ENCODE results near the gene ATP7B. TPM values are rescaled to one million over a fixed set of nuclear protein-coding genes. Genes with fewer than 3 reads are reported as not detected.

Gene ATP7B
- total RNA-seq, 1 donor from 2014 or later = 19.3 TPM

- no peak for DNase-seq (ENCODE audit: low spot score)
- Mint-ChIP-seq H3K36me3 (ENCODE audit: low read depth, unreplicated experiment) (peaks cover 18% of the 10 kb centered on the region), H3K4me1 (ENCODE audit: unreplicated experiment) (peaks cover 20% of the 10 kb centered on the region), H3K9me3 (ENCODE audit: unreplicated experiment) (no peaks in the 10 kb centered on the region), H3K4me3 (ENCODE audit: unreplicated experiment) (peak overlapping the region; percentile 21), H3K27ac (ENCODE audit: unreplicated experiment) (no peak overlapping the region), H3K27me3 (ENCODE audit: unreplicated experiment) (peaks cover 11% of the 10 kb centered on the region)
- TF ChIP-seq, protein P1, sequence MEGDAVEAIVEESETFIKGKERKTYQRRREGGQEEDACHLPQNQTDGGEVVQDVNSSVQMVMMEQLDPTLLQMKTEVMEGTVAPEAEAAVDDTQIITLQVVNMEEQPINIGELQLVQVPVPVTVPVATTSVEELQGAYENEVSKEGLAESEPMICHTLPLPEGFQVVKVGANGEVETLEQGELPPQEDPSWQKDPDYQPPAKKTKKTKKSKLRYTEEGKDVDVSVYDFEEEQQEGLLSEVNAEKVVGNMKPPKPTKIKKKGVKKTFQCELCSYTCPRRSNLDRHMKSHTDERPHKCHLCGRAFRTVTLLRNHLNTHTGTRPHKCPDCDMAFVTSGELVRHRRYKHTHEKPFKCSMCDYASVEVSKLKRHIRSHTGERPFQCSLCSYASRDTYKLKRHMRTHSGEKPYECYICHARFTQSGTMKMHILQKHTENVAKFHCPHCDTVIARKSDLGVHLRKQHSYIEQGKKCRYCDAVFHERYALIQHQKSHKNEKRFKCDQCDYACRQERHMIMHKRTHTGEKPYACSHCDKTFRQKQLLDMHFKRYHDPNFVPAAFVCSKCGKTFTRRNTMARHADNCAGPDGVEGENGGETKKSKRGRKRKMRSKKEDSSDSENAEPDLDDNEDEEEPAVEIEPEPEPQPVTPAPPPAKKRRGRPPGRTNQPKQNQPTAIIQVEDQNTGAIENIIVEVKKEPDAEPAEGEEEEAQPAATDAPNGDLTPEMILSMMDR (IDR thresholded peaks at IDR 0.05; ENCODE audit: unreplicated experiment) = no peak
Measured at GRCh38 chr13:52009946-52010345, 1.3 kb downstream of the ATP7B start.

DNA sequence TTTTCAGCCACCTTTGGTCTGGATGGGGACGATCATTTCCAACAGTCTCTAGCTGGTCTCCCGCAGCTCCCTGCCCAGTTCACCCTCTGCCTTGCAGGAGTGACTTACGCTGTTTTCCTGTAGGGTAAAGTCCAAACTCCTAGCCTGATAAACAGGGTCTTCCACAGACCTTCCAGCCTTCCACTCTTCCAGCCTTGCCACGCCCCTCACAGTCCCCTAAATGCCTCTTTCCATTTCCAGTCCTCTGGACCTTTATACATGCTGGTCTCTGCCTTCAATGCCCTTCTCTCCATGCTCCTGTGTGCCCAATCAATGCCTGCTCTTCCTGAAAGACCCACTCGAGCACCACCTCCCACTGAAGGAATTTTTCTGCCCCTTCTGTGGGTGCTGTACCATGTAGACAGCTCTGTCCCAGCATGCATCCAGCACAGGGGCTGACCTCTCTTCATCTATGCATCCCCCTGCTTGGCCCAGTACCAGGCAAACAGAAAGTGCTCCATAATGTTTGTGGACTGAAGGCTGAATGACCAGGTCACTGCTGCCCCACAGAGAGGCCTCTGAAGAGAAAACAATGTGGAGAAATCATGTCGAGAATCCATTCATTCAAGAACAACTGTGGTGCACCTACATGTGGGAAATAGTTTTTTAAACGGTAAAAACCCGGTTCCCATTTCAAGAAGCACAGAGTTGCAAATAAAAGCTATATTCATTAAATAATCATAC, 4.6 kb downstream of the ATP7B start:
- Mint-ChIP-seq H3K9me3 (ENCODE audit: unreplicated experiment) (no peaks in the 10 kb centered on the region), H3K4me1 (ENCODE audit: unreplicated experiment) (peaks cover 12% of the 10 kb centered on the region), H3K36me3 (ENCODE audit: low read depth, unreplicated experiment) (peaks cover 17% of the 10 kb centered on the region), H3K4me3 (ENCODE audit: unreplicated experiment) (peak overlapping the region; percentile 24), H3K27ac (ENCODE audit: unreplicated experiment) (no peak overlapping the region), H3K27me3 (ENCODE audit: unreplicated experiment) (peaks cover 5% of the 10 kb centered on the region)
- DNase-seq (ENCODE audit: low spot score) = no peak
- TF ChIP-seq, protein P1 (IDR thresholded peaks at IDR 0.05; ENCODE audit: unreplicated experiment) = no peak

DNA sequence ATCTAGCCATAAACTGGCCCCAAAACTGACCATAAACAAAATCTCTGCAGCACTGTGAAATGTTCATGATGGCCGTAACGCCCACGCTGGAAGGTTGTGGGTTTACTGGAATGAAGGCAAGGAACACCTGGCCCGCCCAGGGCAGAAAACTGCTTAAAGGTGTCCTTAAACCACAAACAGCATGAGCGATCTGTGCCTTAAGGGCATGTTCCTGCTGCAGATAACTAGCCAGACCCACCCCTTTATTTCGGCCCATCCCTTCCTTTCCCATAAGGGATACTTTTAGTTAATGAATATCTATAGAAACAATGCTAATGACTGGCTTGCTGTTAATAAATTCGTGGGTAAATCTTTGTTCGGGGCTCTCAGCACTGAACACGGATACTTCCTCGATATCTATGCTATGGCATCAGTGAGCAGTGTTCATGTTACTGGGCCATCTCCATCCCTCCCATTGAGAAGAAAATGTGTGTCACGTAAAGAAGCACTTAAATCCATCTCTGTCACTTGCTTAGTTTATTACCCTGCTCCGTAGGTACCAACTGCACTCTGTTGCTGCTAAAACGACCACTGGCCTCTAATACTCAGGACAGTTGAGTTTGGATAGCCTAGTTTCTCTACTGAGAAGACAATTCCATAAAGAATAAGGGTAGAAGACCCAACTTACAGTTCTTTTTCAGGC, 5.3 kb downstream of the ATP7B start:
- Mint-ChIP-seq H3K4me1 (ENCODE audit: unreplicated experiment) (peaks cover 13% of the 10 kb centered on the region), H3K27me3 (ENCODE audit: unreplicated experiment) (peaks cover 5% of the 10 kb centered on the region), H3K27ac (ENCODE audit: unreplicated experiment) (no peak overlapping the region), H3K36me3 (ENCODE audit: low read depth, unreplicated experiment) (peaks cover 17% of the 10 kb centered on the region), H3K4me3 (ENCODE audit: unreplicated experiment) (no peak overlapping the region), H3K9me3 (ENCODE audit: unreplicated experiment) (no peaks in the 10 kb centered on the region)
- TF ChIP-seq, protein P1 (IDR thresholded peaks at IDR 0.05; ENCODE audit: unreplicated experiment) = no peak
- DNase-seq (ENCODE audit: low spot score) = no peak

DNA sequence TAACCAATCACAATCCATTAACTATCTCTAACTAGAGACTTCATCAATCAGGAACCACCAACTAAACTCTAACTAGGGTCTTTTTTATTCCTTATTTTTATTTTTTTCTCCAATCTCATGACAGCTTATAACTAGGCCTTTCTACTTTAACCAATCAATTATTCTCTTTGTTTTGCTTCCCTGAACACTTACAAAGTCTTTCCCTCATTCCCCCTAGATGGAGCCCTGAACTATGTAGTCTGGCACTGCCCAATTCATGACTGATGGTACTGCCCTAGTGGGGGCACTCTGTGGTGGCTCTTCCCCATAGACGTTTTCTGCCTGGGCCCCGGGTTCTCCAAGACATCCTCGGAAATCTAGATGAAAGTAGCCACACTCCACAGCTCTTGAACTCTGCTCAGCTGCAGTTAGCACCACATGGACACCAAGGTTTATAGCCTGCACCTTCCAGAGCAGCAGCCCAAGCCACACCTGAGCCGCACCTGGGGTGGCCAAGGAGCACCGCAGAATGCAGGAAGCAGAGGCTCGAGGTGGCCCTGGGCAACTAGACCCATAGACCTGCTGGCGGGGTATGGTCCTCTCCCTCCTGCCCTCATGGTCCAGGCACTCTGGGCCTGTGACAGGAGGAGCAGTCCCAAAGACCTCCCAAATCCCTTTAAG, 6.6 kb downstream of the ATP7B start:
- TF ChIP-seq, protein P1 (IDR thresholded peaks at IDR 0.05; ENCODE audit: unreplicated experiment) = no peak
- Mint-ChIP-seq H3K4me1 (ENCODE audit: unreplicated experiment) (peaks cover 10% of the 10 kb centered on the region), H3K27ac (ENCODE audit: unreplicated experiment) (peak overlapping the region; percentile 39), H3K9me3 (ENCODE audit: unreplicated experiment) (no peaks in the 10 kb centered on the region), H3K36me3 (ENCODE audit: low read depth, unreplicated experiment) (peaks cover 17% of the 10 kb centered on the region), H3K4me3 (ENCODE audit: unreplicated experiment) (no peak overlapping the region), H3K27me3 (ENCODE audit: unreplicated experiment) (peaks cover 4% of the 10 kb centered on the region)
- DNase-seq (ENCODE audit: low spot score) = no peak

Measured in endothelial cell (in vitro differentiated cells).